OCI-LY1 (cell line): ENCODE data around the gene MIS18BP1.
"Not testable (repeated sequence)": the region's sequence is repeated elsewhere in the genome, so short reads cannot be mapped to it uniquely, and the experiment has no call there.

ENCODE experiments used
- H2AFZ ChIP-seq: fragments of 200-600 bp; sonication (generic), shearing (Covaris generic); 2 replicates; pipeline ENCODE4 v1.6.0; 2014; ENCODE audit warnings: antibody characterized with exemption, mild to moderate bottlenecking, low read length
- H3F3A ChIP-seq: fragments of 200-600 bp; sonication (generic), shearing (Covaris generic); 2 replicates; pipeline ENCODE4 v1.6.0; 2014; ENCODE audit warnings: mild to moderate bottlenecking, antibody characterized with exemption, low read length, moderate library complexity; ENCODE audit not compliant: insufficient read depth
- H3K27ac ChIP-seq: fragments of 200-600 bp; sonication (generic); 2 replicates; pipeline ENCODE4 v1.5.1; 2014; ENCODE audit warnings: low read length, mixed run types, mild to moderate bottlenecking, low read depth; ENCODE audit not compliant: poor library complexity, severe bottlenecking
- H3K27me3 ChIP-seq: fragments of 200-600 bp; sonication (generic); 2 replicates; pipeline ENCODE4 v1.6.0; 2014; ENCODE audit warnings: antibody characterized with exemption, mild to moderate bottlenecking, low read length, moderate library complexity; ENCODE audit not compliant: insufficient read depth
- H3K36me3 ChIP-seq: fragments of 200-600 bp; sonication (generic); 2 replicates; pipeline ENCODE4 v1.6.1; 2014; ENCODE audit warnings: mild to moderate bottlenecking, antibody characterized with exemption, low read length, moderate library complexity, mixed read lengths; ENCODE audit not compliant: insufficient read depth
- H3K4me1 ChIP-seq: fragments of 200-600 bp; sonication (generic); 2 replicates; pipeline ENCODE4 v1.5.1; 2014; ENCODE audit warnings: mild to moderate bottlenecking, low read length, moderate library complexity; ENCODE audit not compliant: insufficient read depth, severe bottlenecking
- H3K4me2 ChIP-seq: fragments of 200-600 bp; sonication (generic), shearing (Covaris generic); 2 replicates; pipeline ENCODE4 v1.6.1; 2014; ENCODE audit warnings: low read length
- H3K4me3 ChIP-seq: fragments of 200-600 bp; sonication (generic); 2 replicates; pipeline ENCODE4 v1.5.1; 2014; ENCODE audit warnings: low read length, low read depth, mild to moderate bottlenecking, mixed read lengths; ENCODE audit not compliant: poor library complexity, severe bottlenecking
- H3K79me2 ChIP-seq: fragments of 200-600 bp; shearing (Covaris generic); 2 replicates; pipeline ENCODE4 v1.6.1; 2016; ENCODE audit warnings: mixed run types, low read length, mixed read lengths; ENCODE audit not compliant: insufficient read depth
- H3K9ac ChIP-seq: fragments of 200-600 bp; sonication (generic), shearing (Covaris generic); 2 replicates; pipeline ENCODE4 v1.6.1; 2014; ENCODE audit warnings: mild to moderate bottlenecking, low read length, mixed read lengths
- H3K9me2 ChIP-seq: fragments of 200-600 bp; sonication (generic), shearing (Covaris generic); 2 replicates; pipeline ENCODE4 v1.6.1; 2014; ENCODE audit warnings: low read depth, mild to moderate bottlenecking, low read length, mixed read lengths
- H3K9me3 ChIP-seq: fragments of 200-600 bp; shearing (Covaris generic); 2 replicates; pipeline ENCODE4 v1.6.1; 2014; ENCODE audit warnings: low read length, mixed read lengths
- H4K20me1 ChIP-seq: fragments of 200-600 bp; sonication (generic), shearing (Covaris generic); 2 replicates; pipeline ENCODE4 v1.6.0; 2016; ENCODE audit warnings: mild to moderate bottlenecking, low read length; ENCODE audit not compliant: insufficient read depth
- EZH2 ChIP-seq: fragments of 200-600 bp; sonication (generic), shearing (Covaris generic); IDR thresholded peaks from 2 replicates; pipeline ENCODE4 v1.8.0; 2017; ENCODE audit warnings: borderline replicate concordance, mixed run types, mild to moderate bottlenecking, antibody characterized with exemption, low read length, moderate library complexity, mixed read lengths
- TF ChIP-seq, protein P1 (sequence below): fragments of 200-600 bp; sonication (generic), shearing (Covaris generic); IDR thresholded peaks from 2 replicates; pipeline ENCODE4 v1.5.1; 2017; ENCODE audit warnings: mild to moderate bottlenecking, antibody characterized with exemption, low read length, moderate library complexity, mixed read lengths

The MIS18BP1 gene

DNA sequence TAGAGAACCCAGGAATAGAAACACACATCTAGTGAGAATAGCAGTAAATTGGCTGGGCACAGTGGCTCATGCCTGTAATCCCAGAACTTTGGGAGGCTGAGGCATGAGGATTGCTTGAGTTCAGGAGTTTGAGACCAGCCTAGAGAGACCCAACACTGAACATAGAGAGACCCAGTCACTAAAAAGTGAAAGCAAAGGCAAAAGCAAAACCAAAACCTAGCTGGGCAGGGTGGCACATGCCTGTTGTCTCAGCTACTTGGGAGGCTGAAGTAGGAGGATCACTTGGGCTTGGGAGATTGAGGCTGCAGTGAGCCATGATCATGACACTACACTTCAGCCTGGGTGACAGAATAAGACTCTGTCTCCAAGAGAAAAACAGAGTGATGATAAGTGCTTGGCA lies 37.5 kb upstream of the MIS18BP1 start:
- TF ChIP-seq EZH2: no peak
- TF ChIP-seq, protein P1, sequence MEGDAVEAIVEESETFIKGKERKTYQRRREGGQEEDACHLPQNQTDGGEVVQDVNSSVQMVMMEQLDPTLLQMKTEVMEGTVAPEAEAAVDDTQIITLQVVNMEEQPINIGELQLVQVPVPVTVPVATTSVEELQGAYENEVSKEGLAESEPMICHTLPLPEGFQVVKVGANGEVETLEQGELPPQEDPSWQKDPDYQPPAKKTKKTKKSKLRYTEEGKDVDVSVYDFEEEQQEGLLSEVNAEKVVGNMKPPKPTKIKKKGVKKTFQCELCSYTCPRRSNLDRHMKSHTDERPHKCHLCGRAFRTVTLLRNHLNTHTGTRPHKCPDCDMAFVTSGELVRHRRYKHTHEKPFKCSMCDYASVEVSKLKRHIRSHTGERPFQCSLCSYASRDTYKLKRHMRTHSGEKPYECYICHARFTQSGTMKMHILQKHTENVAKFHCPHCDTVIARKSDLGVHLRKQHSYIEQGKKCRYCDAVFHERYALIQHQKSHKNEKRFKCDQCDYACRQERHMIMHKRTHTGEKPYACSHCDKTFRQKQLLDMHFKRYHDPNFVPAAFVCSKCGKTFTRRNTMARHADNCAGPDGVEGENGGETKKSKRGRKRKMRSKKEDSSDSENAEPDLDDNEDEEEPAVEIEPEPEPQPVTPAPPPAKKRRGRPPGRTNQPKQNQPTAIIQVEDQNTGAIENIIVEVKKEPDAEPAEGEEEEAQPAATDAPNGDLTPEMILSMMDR: no peak
- H3K4me3 ChIP-seq: no peak overlapping the region
- H4K20me1 ChIP-seq: no peaks in the 10 kb centered on the region
- no peaks in the 10 kb centered on the region for H3K79me2 ChIP-seq
- H3K9me2 ChIP-seq: no peaks in the 10 kb centered on the region
- no peak overlapping the region for H3K27ac ChIP-seq
- H3F3A ChIP-seq: no peaks in the 10 kb centered on the region
- H2AFZ ChIP-seq: no peak overlapping the region
- H3K4me2 ChIP-seq: no peak overlapping the region
- no peak overlapping the region for H3K9ac ChIP-seq
- H3K36me3 ChIP-seq: no peaks in the 10 kb centered on the region
- no peaks in the 10 kb centered on the region for H3K27me3 ChIP-seq
- no peaks in the 10 kb centered on the region for H3K9me3 ChIP-seq
- no peaks in the 10 kb centered on the region for H3K4me1 ChIP-seq

DNA sequence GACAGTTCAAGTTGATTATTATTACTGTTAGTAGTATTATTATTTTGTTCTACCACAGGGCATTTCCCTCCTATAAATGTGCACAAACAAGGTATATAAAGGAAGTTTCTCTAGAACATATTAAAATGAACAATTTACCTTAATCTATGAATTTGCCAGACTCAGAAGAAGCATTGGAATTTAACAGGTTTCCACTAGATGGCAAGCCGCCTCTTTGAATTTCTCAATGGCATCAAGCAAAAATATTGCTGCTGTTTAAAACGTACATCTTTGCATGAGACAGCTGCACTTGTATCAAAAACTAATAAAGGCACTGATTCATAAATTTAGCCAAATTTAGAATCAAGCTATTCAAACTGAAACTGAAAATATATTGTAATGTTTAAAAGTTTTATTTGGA lies 34.6 kb upstream of the MIS18BP1 start:
- Histone ChIP-seq H3K27ac (no peak overlapping the region), H3K9me3 (no peaks in the 10 kb centered on the region), H3K4me3 (no peak overlapping the region), H3K9ac (no peak overlapping the region), H4K20me1 (no peaks in the 10 kb centered on the region), H3F3A (no peaks in the 10 kb centered on the region), H3K27me3 (no peaks in the 10 kb centered on the region), H3K4me1 (no peaks in the 10 kb centered on the region), H3K4me2 (no peak overlapping the region), H2AFZ (no peak overlapping the region), H3K79me2 (no peaks in the 10 kb centered on the region), H3K9me2 (no peaks in the 10 kb centered on the region; the same call in 1 of the 2 replicates), H3K36me3 (no peaks in the 10 kb centered on the region)
- TF ChIP-seq EZH2: no peak
- TF ChIP-seq, protein P1: 0 out of 2 replicates have a peak, but pooled peaks have one; percentile 7

DNA sequence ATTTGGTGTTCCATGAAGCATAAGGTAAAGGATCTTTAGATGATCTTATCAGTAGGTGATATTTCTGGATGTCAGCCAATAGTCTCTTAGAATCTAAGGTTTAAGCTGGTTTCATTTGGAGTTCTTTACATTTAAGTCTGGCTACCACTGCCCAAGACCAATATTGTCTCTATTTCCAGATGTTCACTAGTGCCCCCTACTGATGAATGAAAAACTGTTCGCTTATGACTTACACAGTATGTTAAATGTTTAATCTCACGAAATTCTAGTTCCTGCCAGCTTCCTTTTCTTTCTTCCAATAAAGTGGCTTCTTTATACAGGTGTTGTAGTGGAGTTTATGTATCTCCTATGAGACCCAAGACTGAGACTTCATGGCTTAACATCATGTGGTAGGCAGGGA lies 31.8 kb upstream of the MIS18BP1 start:
- TF ChIP-seq, protein P1: peak; percentile 60
- TF ChIP-seq EZH2: no peak
- Histone ChIP-seq H4K20me1 (no peaks in the 10 kb centered on the region), H3K4me2 (no peak overlapping the region), H3K27me3 (no peaks in the 10 kb centered on the region), H3K9ac (no peak overlapping the region), H3K9me2 (no peaks in the 10 kb centered on the region; the same call in 1 of the 2 replicates), H3K79me2 (no peaks in the 10 kb centered on the region), H2AFZ (no peak overlapping the region), H3K4me1 (no peaks in the 10 kb centered on the region), H3K4me3 (no peak overlapping the region), H3K36me3 (no peaks in the 10 kb centered on the region), H3K27ac (no peak overlapping the region), H3K9me3 (no peaks in the 10 kb centered on the region), H3F3A (no peaks in the 10 kb centered on the region)

DNA sequence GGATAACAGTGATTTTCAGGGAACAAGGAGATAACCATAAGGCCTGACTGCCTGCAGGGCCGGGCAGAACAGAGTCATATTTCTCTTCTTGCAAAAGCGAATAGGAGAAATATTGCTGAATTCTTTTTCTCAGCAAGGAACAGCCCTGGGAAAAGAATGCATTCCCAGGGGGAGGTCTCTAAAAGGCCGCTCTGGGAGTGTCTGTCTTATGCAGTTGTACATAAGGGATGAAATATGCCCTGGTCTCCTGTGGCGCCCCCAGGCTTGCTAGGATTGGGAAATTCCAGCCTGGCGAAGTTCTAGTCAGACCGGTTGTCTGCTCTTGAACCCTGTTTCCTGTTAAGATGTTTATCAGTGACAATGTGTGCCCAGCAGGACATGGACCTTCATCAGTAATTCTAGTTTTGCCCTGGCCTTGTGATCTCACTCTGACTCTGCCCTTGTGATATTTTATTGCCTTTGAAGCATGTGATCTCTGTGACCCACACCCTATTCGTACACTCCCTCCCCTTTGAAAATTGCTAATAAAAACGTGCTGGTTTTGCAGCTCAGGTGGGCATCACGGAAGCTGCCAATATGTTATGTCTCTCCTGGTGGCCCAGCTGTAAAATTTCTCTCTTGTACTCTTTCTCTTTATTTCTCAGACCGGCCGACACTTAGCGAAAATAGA lies 28.9 kb upstream of the MIS18BP1 start:
- not testable (repeated sequence) for H3K9ac ChIP-seq, H3K9me3 ChIP-seq, H3K79me2 ChIP-seq, H3K9me2 ChIP-seq, H4K20me1 ChIP-seq, H3F3A ChIP-seq, H2AFZ ChIP-seq, H3K27me3 ChIP-seq, H3K4me2 ChIP-seq, H3K4me3 ChIP-seq, H3K4me1 ChIP-seq, H3K27ac ChIP-seq, H3K36me3 ChIP-seq
